OCI-LY3 (cell line): ENCODE results near the gene PCED1B.

Source experiments
- H2AFZ ChIP-seq: fragments of 200-600, 300-600 bp; shearing (Covaris generic); 2 replicates; pipeline ENCODE4 v1.6.0; 2014; ENCODE audit warnings: antibody characterized with exemption, low read depth, low read length
- H3K27ac ChIP-seq: fragments of 200-600, 300-600 bp; sonication (generic); 2 replicates; pipeline ENCODE4 v1.5.1; 2014; ENCODE audit warnings: mild to moderate bottlenecking, low read length, moderate library complexity, mixed read lengths
- H3K27me3 ChIP-seq: fragments of 200-600, 300-600 bp; sonication (generic); 2 replicates; pipeline ENCODE4 v1.6.1; 2014; ENCODE audit warnings: low read depth, low read length, mixed read lengths
- H3K36me3 ChIP-seq: fragments of 200-600, 300-600 bp; sonication (generic); replicated peaks from 2 replicates; pipeline ENCODE3; 2014; ENCODE audit warnings: low read depth, low read length, mixed read lengths
- H3K4me1 ChIP-seq: fragments of 300-600, 200-600 bp; sonication (generic); 2 replicates; pipeline ENCODE4 v1.6.1; 2014; ENCODE audit warnings: low read length, mixed read lengths
- H3K4me2 ChIP-seq: fragments of 200-600, 300-600 bp; sonication (generic); 2 replicates; pipeline ENCODE4 v1.6.1; 2014; ENCODE audit warnings: low read length, mixed read lengths
- H3K4me3 ChIP-seq: fragments of 300-600, 200-600 bp; sonication (generic); 2 replicates; pipeline ENCODE4 v1.5.1; 2014; ENCODE audit warnings: antibody characterized with exemption, mild to moderate bottlenecking, low read length, moderate library complexity
- H3K79me2 ChIP-seq: fragments of 300-600, 200-600 bp; shearing (Covaris generic); 2 replicates; pipeline ENCODE4 v1.6.1; 2014; ENCODE audit warnings: mild to moderate bottlenecking, low read length, mixed read lengths
- H3K9ac ChIP-seq: fragments of 300-600, 200-600 bp; shearing (Covaris generic); 2 replicates; pipeline ENCODE4 v1.6.0; 2014; ENCODE audit warnings: mild to moderate bottlenecking, low read length, moderate library complexity
- H3K9me3 ChIP-seq: fragments of 200-600, 300-600 bp; shearing (Covaris generic); 2 replicates; pipeline ENCODE4 v1.6.1; 2014; ENCODE audit warnings: low read length, mixed read lengths; ENCODE audit not compliant: insufficient read depth
- H4K20me1 ChIP-seq: fragments of 200-600, 300-600 bp; sonication (generic); 2 replicates; pipeline ENCODE4 v1.6.1; 2016; ENCODE audit warnings: low read length, mixed read lengths; ENCODE audit not compliant: insufficient read depth
- CTCF ChIP-seq: fragments of 200-600, 300-600 bp; sonication (generic); IDR thresholded peaks from 2 replicates; pipeline ENCODE4 v1.5.1; 2014; ENCODE audit warnings: antibody characterized with exemption, low read length, low read depth
- EZH2phosphoT487 ChIP-seq: fragments of 200-600 bp; shearing (Covaris generic); IDR thresholded peaks from 2 replicates; pipeline ENCODE4 v1.6.1; 2018; ENCODE audit warnings: antibody characterized with exemption, mixed run types, low read depth

The PCED1B gene

GRCh38 chr12:47107926-47108325 is 28.5 kb downstream of the PCED1B start:
- H3K27ac ChIP-seq, result no peak overlapping the region
- H3K4me1 ChIP-seq, result no peaks in the 10 kb centered on the region
- no peak overlapping the region for H3K4me3 ChIP-seq
- H3K36me3 ChIP-seq, result no peaks in the 10 kb centered on the region
- H3K79me2 ChIP-seq, result no peaks in the 10 kb centered on the region
- TF ChIP-seq CTCF (no peak), EZH2phosphoT487 (no peak)
- no peak overlapping the region for H3K4me2 ChIP-seq
- H3K27me3 ChIP-seq, result no peaks in the 10 kb centered on the region
- no peaks in the 10 kb centered on the region for H3K9me3 ChIP-seq
- no peak overlapping the region for H3K9ac ChIP-seq
- no peak overlapping the region for H2AFZ ChIP-seq
- no peaks in the 10 kb centered on the region for H4K20me1 ChIP-seq

- Histone ChIP-seq H3K79me2 (no peaks in the 10 kb centered on the region), H3K4me1 (no peaks in the 10 kb centered on the region), H3K4me3 (no peak overlapping the region), H3K9ac (no peak overlapping the region), H3K27me3 (no peaks in the 10 kb centered on the region), H3K36me3 (no peaks in the 10 kb centered on the region), H3K27ac (no peak overlapping the region), H4K20me1 (no peaks in the 10 kb centered on the region), H3K9me3 (no peaks in the 10 kb centered on the region), H3K4me2 (no peak overlapping the region), H2AFZ (no peak overlapping the region)
- no peak for TF ChIP-seq EZH2phosphoT487
- no peak for TF ChIP-seq CTCF
Observed at GRCh38 chr12:47110011-47110541, 30.7 kb downstream of the PCED1B start.

GRCh38 chr12:47110718-47111391 is 31.4 kb downstream of the PCED1B start:
- H4K20me1 ChIP-seq, result no peaks in the 10 kb centered on the region
- no peak overlapping the region for H3K4me2 ChIP-seq

GRCh38 chr12:47111392-47111778 is 32.0 kb downstream of the PCED1B start:
- TF ChIP-seq EZH2phosphoT487 (no peak), CTCF (no peak)
- Histone ChIP-seq H2AFZ (no peak overlapping the region), H3K4me2 (no peak overlapping the region), H3K79me2 (no peaks in the 10 kb centered on the region), H3K9ac (no peak overlapping the region), H3K27ac (no peak overlapping the region), H3K4me1 (no peaks in the 10 kb centered on the region), H3K4me3 (no peak overlapping the region), H3K36me3 (no peaks in the 10 kb centered on the region), H3K27me3 (no peaks in the 10 kb centered on the region), H3K9me3 (no peaks in the 10 kb centered on the region), H4K20me1 (no peaks in the 10 kb centered on the region)

More at GRCh38 chr12:47110718-47111391, 31.4 kb downstream of the PCED1B start:
- no peaks in the 10 kb centered on the region for H3K79me2 ChIP-seq
- TF ChIP-seq CTCF (no peak), EZH2phosphoT487 (no peak)
- no peaks in the 10 kb centered on the region for H3K27me3 ChIP-seq
- H2AFZ ChIP-seq, result no peak overlapping the region
- H3K36me3 ChIP-seq, result no peaks in the 10 kb centered on the region
- H3K27ac ChIP-seq, result no peak overlapping the region
- no peak overlapping the region for H3K9ac ChIP-seq
- H3K4me1 ChIP-seq, result no peaks in the 10 kb centered on the region
- no peaks in the 10 kb centered on the region for H3K9me3 ChIP-seq
- no peak overlapping the region for H3K4me3 ChIP-seq
